Esophagus (tissue), 2 donors: ENCODE data around the gene STRIT1. TPM values are rescaled to one million over a fixed set of nuclear protein-coding genes. Genes with fewer than 3 reads are reported as not detected.

Experiments used
- H3K27ac ChIP-seq, 2 donors: one replicate each; pipeline ENCODE4 v1.5.1; 2013; ENCODE audit warnings: low read depth in 2 of 2, mild to moderate bottlenecking in 2 of 2, inconsistent platforms in 1 of 2, low read length in 1 of 2, moderate library complexity in 1 of 2
- H3K27me3 ChIP-seq, 2 donors: one replicate each; pipeline ENCODE4 v1.6.1; 2013; ENCODE audit warnings: low read length in 2 of 2, control low read depth in 1 of 2, mild to moderate bottlenecking in 1 of 2; ENCODE audit not compliant: insufficient read depth in 2 of 2, control insufficient read depth in 1 of 2
- H3K36me3 ChIP-seq, 2 donors: one replicate each; pipeline ENCODE4 v1.6.1; 2013; ENCODE audit warnings: low read length in 1 of 2; ENCODE audit not compliant: control insufficient read depth in 2 of 2, insufficient read depth in 2 of 2
- H3K4me1 ChIP-seq, 2 donors: one replicate each; pipeline ENCODE4 v1.6.1; 2013; ENCODE audit warnings: low read length in 1 of 2; ENCODE audit not compliant: control insufficient read depth in 2 of 2, insufficient read depth in 2 of 2
- H3K4me3 ChIP-seq, 2 donors: one replicate each; pipeline ENCODE4 v1.5.1; 2013; ENCODE audit warnings: low read length in 2 of 2, mild to moderate bottlenecking in 2 of 2, low read depth in 1 of 2, moderate library complexity in 1 of 2
- H3K9me3 ChIP-seq, 2 donors: one replicate each; pipeline ENCODE4 v1.6.1; 2013; ENCODE audit warnings: mild to moderate bottlenecking in 2 of 2, low read depth in 1 of 2, low read length in 1 of 2, moderate library complexity in 1 of 2; ENCODE audit not compliant: control insufficient read depth in 2 of 2, insufficient read depth in 1 of 2
- WGBS, 2 donors: extraction: QIAGEN DNeasy Blood & Tissue Kit; methylation state at CpG; one replicate each; pipeline ENCODE4 v1.1.7; 2013; 5-methylcytosine and 5-hydroxymethylcytosine counted together
- polyA plus RNA-seq, 2 donors: library from polyadenylated mRNA; stranded (reverse); fragments of 200-250 nt; gene quantifications; one replicate each; pipeline ENCODE4 v1.2.3, GENCODE V29; 2013
- donor health status: healthy with polysubstance abuse.
- donor health status: Bipolar disorder and iron deficiency.

Gene STRIT1
- under 1 TPM in 1 of 2 donors, not detected in 1; 0.14 TPM for polyA plus RNA-seq

GRCh38 chr3:155293516-155293915 is at the start of gene STRIT1:
STRIT1 (minus strand) TSS chr3:155293683.
- Histone ChIP-seq H3K27ac (no peak within 1 kb of the TSS), H3K36me3 (no peaks in the 10 kb centered on the region), H3K4me3 (no peak within 1 kb of the TSS), H3K9me3 (no peaks in the 10 kb centered on the region), H3K27me3 (no peaks in the 10 kb centered on the region), H3K4me1 (no peaks in the 10 kb centered on the region)
- WGBS, 2 donors, result 57 to 65% methylated on average over 6 of the region's 6 CpGs

GRCh38 chr3:155342344-155342743 is 48.9 kb upstream of the STRIT1 start:
- Histone ChIP-seq H3K27ac (no peak overlapping the region), H3K4me1 (no peaks in the 10 kb centered on the region), H3K4me3 (no peak overlapping the region), H3K9me3 (no peaks in the 10 kb centered on the region), H3K36me3 (no peaks in the 10 kb centered on the region), H3K27me3 (no peaks in the 10 kb centered on the region)
- 58 to 66% methylated on average over 3 of the region's 3 CpGs for WGBS, 2 donors

GRCh38 chr3:155339052-155339451 is 45.6 kb upstream of the STRIT1 start:
- Histone ChIP-seq H3K27ac (no peak overlapping the region), H3K9me3 (no peaks in the 10 kb centered on the region), H3K27me3 (no peaks in the 10 kb centered on the region), H3K4me3 (no peak overlapping the region), H3K36me3 (no peaks in the 10 kb centered on the region), H3K4me1 (no peaks in the 10 kb centered on the region)

- H3K9me3 ChIP-seq, result no peaks in the 10 kb centered on the region
- H3K27ac ChIP-seq, result no peak overlapping the region
- no peaks in the 10 kb centered on the region for H3K36me3 ChIP-seq
- 75 to 78% methylated on average over 3 of the region's 3 CpGs for WGBS, 2 donors
- no peak overlapping the region for H3K4me3 ChIP-seq
- no peaks in the 10 kb centered on the region for H3K4me1 ChIP-seq
- H3K27me3 ChIP-seq, result no peaks in the 10 kb centered on the region
Observed at GRCh38 chr3:155335724-155336354, 42.4 kb upstream of the STRIT1 start.

GRCh38 chr3:155334914-155335723 is 41.6 kb upstream of the STRIT1 start:
- no peak overlapping the region for H3K27ac ChIP-seq
- no peaks in the 10 kb centered on the region for H3K27me3 ChIP-seq
- WGBS, 2 donors, result 47 to 52% methylated on average over 6 of the region's 6 CpGs
- H3K4me1 ChIP-seq, result no peaks in the 10 kb centered on the region
- H3K36me3 ChIP-seq, result no peaks in the 10 kb centered on the region
- no peaks in the 10 kb centered on the region for H3K9me3 ChIP-seq
- no peak overlapping the region for H3K4me3 ChIP-seq

- H3K9me3 ChIP-seq, result no peaks in the 10 kb centered on the region
- no peak overlapping the region for H3K4me3 ChIP-seq
- 62 to 72% methylated on average over 3 of the region's 3 CpGs for WGBS, 2 donors
- H3K36me3 ChIP-seq, result no peaks in the 10 kb centered on the region
- H3K4me1 ChIP-seq, result no peaks in the 10 kb centered on the region
- H3K27me3 ChIP-seq, result no peaks in the 10 kb centered on the region
- no peak overlapping the region for H3K27ac ChIP-seq
Observed at GRCh38 chr3:155334215-155334913, 40.9 kb upstream of the STRIT1 start.

GRCh38 chr3:155332716-155333115 is 39.2 kb upstream of the STRIT1 start:
- Histone ChIP-seq H3K9me3 (no peaks in the 10 kb centered on the region), H3K27me3 (no peaks in the 10 kb centered on the region), H3K27ac (no peak overlapping the region), H3K4me3 (no peak overlapping the region), H3K36me3 (no peaks in the 10 kb centered on the region), H3K4me1 (no peaks in the 10 kb centered on the region)
- 87% methylated on average over 4 of the region's 4 CpGs for WGBS, 2 donors

- no peaks in the 10 kb centered on the region for H3K9me3 ChIP-seq
- 78 to 82% methylated on average over 2 of the region's 2 CpGs for WGBS, 2 donors
- H3K4me1 ChIP-seq, result no peaks in the 10 kb centered on the region
- H3K4me3 ChIP-seq, result no peak overlapping the region
- no peak overlapping the region for H3K27ac ChIP-seq
- no peaks in the 10 kb centered on the region for H3K27me3 ChIP-seq
- H3K36me3 ChIP-seq, result no peaks in the 10 kb centered on the region
Observed at GRCh38 chr3:155331078-155331477, 37.6 kb upstream of the STRIT1 start.

- Histone ChIP-seq H3K27ac (no peak overlapping the region), H3K4me3 (no peak overlapping the region), H3K36me3 (no peaks in the 10 kb centered on the region), H3K9me3 (no peaks in the 10 kb centered on the region), H3K4me1 (no peaks in the 10 kb centered on the region), H3K27me3 (no peaks in the 10 kb centered on the region)
Observed at GRCh38 chr3:155330370-155330769, 36.9 kb upstream of the STRIT1 start.
